Fibroblast of lung (primary cell): ENCODE data around the gene SLC16A7. TPM values are rescaled to one million over a fixed set of nuclear protein-coding genes. Genes with fewer than 3 reads are reported as not detected.

Source experiments
- DNase-seq, 2 donors: peaks; one replicate each; pipeline versions ENCODE4 v3.0.0 to v3.0.0-alpha.2; 2010; ENCODE audit warnings: low read depth in 2 of 2
- H2AFZ ChIP-seq: 2 replicates; pipeline ENCODE4 v1.5.1; 2012; ENCODE audit warnings: low read length, control low read depth, inconsistent platforms
- H3K27ac ChIP-seq: 2 replicates; pipeline ENCODE4 v1.5.1; 2011; ENCODE audit warnings: low read length, control low read depth; ENCODE audit not compliant: insufficient read depth
- H3K27me3 ChIP-seq: 2 replicates; pipeline ENCODE4 v1.5.1; 2011; ENCODE audit warnings: mild to moderate bottlenecking, low read length; ENCODE audit not compliant: control insufficient read depth, insufficient read depth
- H3K36me3 ChIP-seq: 2 replicates; pipeline ENCODE4 v1.5.1; 2011; ENCODE audit warnings: low read length; ENCODE audit not compliant: control insufficient read depth, insufficient read depth
- H3K4me1 ChIP-seq: 2 replicates; pipeline ENCODE4 v1.5.1; 2011; ENCODE audit warnings: low read length; ENCODE audit not compliant: control insufficient read depth, insufficient read depth; ENCODE audit errors: extremely low read depth
- H3K4me2 ChIP-seq: 2 replicates; pipeline ENCODE4 v1.5.1; 2011; ENCODE audit warnings: low read length, control low read depth; ENCODE audit not compliant: insufficient read depth; ENCODE audit errors: extremely low read depth
- H3K4me3 ChIP-seq, 4 experiments: fragments of 200-600 bp in 1 of 4; sonication (generic) in 1 of 4; replicated peaks in 1 of 4; 2 replicates each; pipeline ENCODE4 v1.5.1; 2011 to 2016; ENCODE audit warnings: low read length in 4 of 4, low read depth in 3 of 4, mild to moderate bottlenecking in 3 of 4, control low read depth in 2 of 4, inconsistent platforms in 1 of 4, mixed read lengths in 1 of 4; ENCODE audit not compliant: insufficient read depth in 1 of 4; ENCODE audit errors: control extremely low read depth in 1 of 4
- H3K79me2 ChIP-seq: 2 replicates; pipeline ENCODE4 v1.5.1; 2012; ENCODE audit warnings: mild to moderate bottlenecking, low read length, inconsistent platforms; ENCODE audit not compliant: control insufficient read depth, insufficient read depth
- H3K9ac ChIP-seq: 2 replicates; pipeline ENCODE4 v1.5.1; 2011; ENCODE audit warnings: mild to moderate bottlenecking, low read length, control low read depth; ENCODE audit not compliant: insufficient read depth
- H3K9me3 ChIP-seq: 2 replicates; pipeline ENCODE4 v1.5.1; 2012; ENCODE audit warnings: low read depth, low read length; ENCODE audit not compliant: control insufficient read depth, insufficient read depth
- H4K20me1 ChIP-seq: 2 replicates; pipeline ENCODE4 v1.5.1; 2011; ENCODE audit warnings: low read length; ENCODE audit not compliant: control insufficient read depth, insufficient read depth; ENCODE audit errors: extremely low read depth
- EZH2 ChIP-seq: IDR thresholded peaks from 2 replicates; pipeline ENCODE4 v1.5.1; 2012; ENCODE audit warnings: low read length, control low read depth, mild to moderate bottlenecking; ENCODE audit errors: missing control alignments
- polyA plus RNA-seq, 2 donors: library from polyadenylated mRNA; depleted of rRNA in 1 of 2; stranded (reverse) in 1 of 2; unstranded in 1 of 2; fragments of >200 nt; gene quantifications; 2 replicates each; pipeline ENCODE4 v1.2.1, GENCODE V29; 2011 to 2012; ENCODE audit warnings: missing spikeins in 1 of 2
- total RNA-seq: library from RNA; depleted of rRNA; stranded (reverse); fragments of >200 nt; gene quantifications from 2 replicates; pipeline ENCODE4 v1.2.1, GENCODE V29; 2014
- TF ChIP-seq, protein P1 (sequence below), 2 donors: IDR thresholded peaks in 1 of 2; conservative IDR thresholded peaks in 1 of 2; 1 replicate in 1 of 2; 2 replicates in 1 of 2; pipeline ENCODE4 v1.5.1; 2011 to 2012; ENCODE audit warnings: low read length in 2 of 2, control low read depth in 1 of 2, inconsistent platforms in 1 of 2, low read depth in 1 of 2, mild to moderate bottlenecking in 1 of 2

SLC16A7 gene
- total and polyA plus RNA-seq, 2 donors (not counting 1 experiment from before 2014, with no cell fraction given): 40.2 to 110 TPM

DNA sequence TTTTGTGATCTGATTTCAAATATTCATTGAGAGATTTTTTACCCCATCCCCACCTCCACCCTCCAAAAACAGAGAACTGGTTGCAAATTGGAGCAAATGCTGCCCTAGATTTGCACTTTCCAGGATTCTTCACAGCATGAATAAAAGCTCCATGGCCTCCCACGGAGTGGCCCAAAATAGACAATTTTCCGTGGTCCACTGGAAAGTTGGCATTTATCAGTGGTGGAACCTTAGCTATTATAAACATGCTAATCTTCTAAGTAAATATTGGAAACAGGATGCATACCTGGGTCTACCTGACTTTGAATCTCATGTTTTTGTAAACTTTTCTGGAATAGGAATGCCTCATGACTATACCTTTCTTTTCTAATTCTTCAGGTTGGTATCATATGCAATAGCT lies 123.9 kb downstream of the SLC16A7 start:
- no peak overlapping the region for H3K27ac ChIP-seq
- no peak for DNase-seq

DNA sequence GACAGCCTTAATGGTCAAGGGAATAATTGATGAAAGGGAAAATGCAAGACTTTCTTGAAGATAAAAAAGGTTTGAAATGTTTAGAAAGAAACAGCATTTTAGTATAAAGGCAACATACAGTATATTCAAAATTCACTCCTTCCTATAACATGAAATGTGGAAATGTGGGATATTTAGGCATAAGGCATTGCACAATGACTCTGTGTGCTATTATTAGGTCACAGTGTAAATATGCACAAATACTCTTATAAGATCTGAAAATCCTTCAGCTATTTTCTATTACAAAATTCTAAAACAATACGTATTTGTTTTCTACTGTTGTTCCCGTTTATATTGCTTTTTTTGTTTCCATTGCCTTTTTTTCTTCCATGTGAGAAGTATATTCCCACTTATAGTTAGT lies 127.7 kb downstream of the SLC16A7 start:
- no peak overlapping the region for H3K4me2 ChIP-seq
- H2AFZ ChIP-seq: no peak overlapping the region
- no peak overlapping the region for H3K27ac ChIP-seq
- no peaks in the 10 kb centered on the region for H3K79me2 ChIP-seq
- H3K4me3 ChIP-seq: no peak overlapping the region
- DNase-seq: peak in 1 of 2 donors; percentile 43
- H3K27me3 ChIP-seq: no peaks in the 10 kb centered on the region
- no peaks in the 10 kb centered on the region for H3K9me3 ChIP-seq
- H3K9ac ChIP-seq: no peak overlapping the region
- H4K20me1 ChIP-seq: no peaks in the 10 kb centered on the region
- H3K36me3 ChIP-seq: no peaks in the 10 kb centered on the region
- no peak for TF ChIP-seq EZH2
- TF ChIP-seq, protein P1, sequence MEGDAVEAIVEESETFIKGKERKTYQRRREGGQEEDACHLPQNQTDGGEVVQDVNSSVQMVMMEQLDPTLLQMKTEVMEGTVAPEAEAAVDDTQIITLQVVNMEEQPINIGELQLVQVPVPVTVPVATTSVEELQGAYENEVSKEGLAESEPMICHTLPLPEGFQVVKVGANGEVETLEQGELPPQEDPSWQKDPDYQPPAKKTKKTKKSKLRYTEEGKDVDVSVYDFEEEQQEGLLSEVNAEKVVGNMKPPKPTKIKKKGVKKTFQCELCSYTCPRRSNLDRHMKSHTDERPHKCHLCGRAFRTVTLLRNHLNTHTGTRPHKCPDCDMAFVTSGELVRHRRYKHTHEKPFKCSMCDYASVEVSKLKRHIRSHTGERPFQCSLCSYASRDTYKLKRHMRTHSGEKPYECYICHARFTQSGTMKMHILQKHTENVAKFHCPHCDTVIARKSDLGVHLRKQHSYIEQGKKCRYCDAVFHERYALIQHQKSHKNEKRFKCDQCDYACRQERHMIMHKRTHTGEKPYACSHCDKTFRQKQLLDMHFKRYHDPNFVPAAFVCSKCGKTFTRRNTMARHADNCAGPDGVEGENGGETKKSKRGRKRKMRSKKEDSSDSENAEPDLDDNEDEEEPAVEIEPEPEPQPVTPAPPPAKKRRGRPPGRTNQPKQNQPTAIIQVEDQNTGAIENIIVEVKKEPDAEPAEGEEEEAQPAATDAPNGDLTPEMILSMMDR (conservative IDR thresholded peaks at IDR 0.05 in 1 of 2, IDR thresholded peaks at IDR 0.05 in 1 of 2; ENCODE audit: low read depth in 1 of 2, low read length in 2 of 2): no peak
- no peaks in the 10 kb centered on the region for H3K4me1 ChIP-seq

More for the DNA sequence above, 123.9 kb downstream of the SLC16A7 start:
- Histone ChIP-seq H3K27me3 (no peaks in the 10 kb centered on the region), H4K20me1 (no peaks in the 10 kb centered on the region), H3K9ac (no peak overlapping the region), H2AFZ (no peak overlapping the region), H3K79me2 (no peaks in the 10 kb centered on the region), H3K36me3 (no peaks in the 10 kb centered on the region), H3K9me3 (no peaks in the 10 kb centered on the region), H3K4me2 (no peak overlapping the region), H3K4me1 (no peaks in the 10 kb centered on the region), H3K4me3 (no peak overlapping the region)
- TF ChIP-seq, protein P1 (conservative IDR thresholded peaks at IDR 0.05 in 1 of 2, IDR thresholded peaks at IDR 0.05 in 1 of 2; ENCODE audit: low read depth in 1 of 2, low read length in 2 of 2): no peak
- no peak for TF ChIP-seq EZH2

DNA sequence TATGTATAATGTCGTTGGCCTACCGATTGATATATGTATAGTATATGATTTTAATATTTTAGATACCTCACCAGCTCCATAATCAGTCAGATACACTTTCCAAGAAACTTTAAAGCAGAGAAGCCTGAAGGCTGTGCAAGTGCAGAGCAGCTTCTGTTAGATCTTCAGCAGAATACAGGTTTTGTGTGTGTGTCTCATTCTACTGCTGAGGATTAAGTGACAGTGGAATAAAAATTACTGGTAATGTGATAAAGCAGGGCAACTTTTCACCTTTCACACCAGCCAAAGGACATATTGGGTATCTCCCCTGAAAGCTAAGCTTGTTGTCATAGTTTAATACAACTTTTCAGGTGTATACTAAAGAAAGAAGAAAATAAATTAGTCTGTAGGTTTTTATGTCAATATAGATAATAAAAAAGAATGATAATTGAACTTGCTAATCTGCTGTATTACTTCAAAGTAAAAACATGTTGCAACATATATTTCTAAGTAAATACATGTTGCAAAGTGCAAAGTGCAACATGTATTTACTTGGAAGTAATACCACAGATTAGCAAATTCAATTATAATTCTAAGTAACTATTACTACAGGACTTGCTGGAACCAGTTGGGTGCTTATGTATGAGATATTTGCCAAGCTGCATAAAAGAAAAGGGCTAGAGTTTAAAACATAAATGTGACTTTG lies 128.3 kb downstream of the SLC16A7 start:
- DNase-seq: no peak
- H3K27me3 ChIP-seq: no peaks in the 10 kb centered on the region
- no peaks in the 10 kb centered on the region for H3K36me3 ChIP-seq
- no peaks in the 10 kb centered on the region for H3K79me2 ChIP-seq
- no peak overlapping the region for H3K9ac ChIP-seq
- no peaks in the 10 kb centered on the region for H3K4me1 ChIP-seq
- no peaks in the 10 kb centered on the region for H3K9me3 ChIP-seq
- H2AFZ ChIP-seq: no peak overlapping the region
- H4K20me1 ChIP-seq: no peaks in the 10 kb centered on the region
- no peak overlapping the region for H3K27ac ChIP-seq
- no peak for TF ChIP-seq EZH2
- TF ChIP-seq, protein P1 (conservative IDR thresholded peaks at IDR 0.05 in 1 of 2, IDR thresholded peaks at IDR 0.05 in 1 of 2; ENCODE audit: low read depth in 1 of 2, low read length in 2 of 2): no peak
- H3K4me3 ChIP-seq: no peak overlapping the region
- H3K4me2 ChIP-seq: no peak overlapping the region
